ENCODE results near the gene NDUFS5.
"Not testable (repeated sequence)": the region's sequence is repeated elsewhere in the genome, so short reads cannot be mapped to it uniquely, and the experiment has no call there.

DNA sequence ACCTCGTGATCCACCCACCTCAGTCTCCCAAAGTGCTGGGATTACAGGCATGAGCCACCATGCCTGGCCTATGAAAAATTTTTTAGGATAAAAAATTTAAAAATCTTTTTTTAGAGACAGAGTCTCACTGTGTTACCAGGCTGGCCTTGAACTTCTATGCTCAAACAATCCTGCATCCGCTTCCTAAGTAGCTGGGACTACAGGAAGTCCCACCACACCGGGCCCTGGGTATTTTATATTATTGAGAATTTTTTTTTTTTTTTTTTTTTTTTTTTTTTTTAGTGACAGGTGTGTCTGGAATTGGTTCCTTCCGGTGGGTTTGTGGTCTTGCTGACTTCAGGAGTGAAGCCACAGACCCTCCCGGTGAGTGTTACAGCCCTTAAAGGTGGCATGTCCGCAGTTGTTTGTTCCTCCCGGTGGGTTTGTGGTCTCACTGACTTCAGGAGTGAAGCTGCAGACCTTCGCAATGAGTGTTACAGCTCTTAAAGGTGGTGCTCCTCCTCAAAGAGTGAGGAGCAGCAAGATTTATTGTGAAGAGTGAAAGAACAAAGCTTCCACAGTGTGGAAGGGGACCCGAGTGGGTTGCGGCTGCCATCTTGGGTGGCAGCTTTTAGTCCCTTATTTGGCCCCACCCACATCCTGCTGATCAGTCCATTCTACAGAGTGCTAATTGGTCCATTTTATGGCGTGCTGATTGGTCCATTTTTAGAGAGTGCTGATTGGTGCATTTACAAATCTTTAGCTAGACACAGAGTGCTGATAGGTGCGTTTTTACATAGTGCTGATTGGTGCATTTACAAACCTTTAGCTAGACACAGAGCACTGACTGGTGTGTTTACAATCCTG is 48.5 kb upstream of the NDUFS5 start:
- TF ChIP-seq, protein P1, sequence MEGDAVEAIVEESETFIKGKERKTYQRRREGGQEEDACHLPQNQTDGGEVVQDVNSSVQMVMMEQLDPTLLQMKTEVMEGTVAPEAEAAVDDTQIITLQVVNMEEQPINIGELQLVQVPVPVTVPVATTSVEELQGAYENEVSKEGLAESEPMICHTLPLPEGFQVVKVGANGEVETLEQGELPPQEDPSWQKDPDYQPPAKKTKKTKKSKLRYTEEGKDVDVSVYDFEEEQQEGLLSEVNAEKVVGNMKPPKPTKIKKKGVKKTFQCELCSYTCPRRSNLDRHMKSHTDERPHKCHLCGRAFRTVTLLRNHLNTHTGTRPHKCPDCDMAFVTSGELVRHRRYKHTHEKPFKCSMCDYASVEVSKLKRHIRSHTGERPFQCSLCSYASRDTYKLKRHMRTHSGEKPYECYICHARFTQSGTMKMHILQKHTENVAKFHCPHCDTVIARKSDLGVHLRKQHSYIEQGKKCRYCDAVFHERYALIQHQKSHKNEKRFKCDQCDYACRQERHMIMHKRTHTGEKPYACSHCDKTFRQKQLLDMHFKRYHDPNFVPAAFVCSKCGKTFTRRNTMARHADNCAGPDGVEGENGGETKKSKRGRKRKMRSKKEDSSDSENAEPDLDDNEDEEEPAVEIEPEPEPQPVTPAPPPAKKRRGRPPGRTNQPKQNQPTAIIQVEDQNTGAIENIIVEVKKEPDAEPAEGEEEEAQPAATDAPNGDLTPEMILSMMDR (conservative IDR thresholded peaks at IDR 0.05; ENCODE audit: low read depth, low read length) = not testable (repeated sequence)
- not testable (repeated sequence) for TF ChIP-seq EZH2 (IDR thresholded peaks at IDR 0.05; ENCODE audit: borderline replicate concordance, low read depth, low read length, poor library complexity, severe bottlenecking)
